Right lobe of liver (tissue), 6 donors: ENCODE data around the gene LYRM9. TPM values are rescaled to one million over a fixed set of nuclear protein-coding genes. Genes with fewer than 3 reads are reported as not detected.

Source experiments
- ATAC-seq, 4 donors: fragments of 200-7000 bp; cut with Tn5 transposase; one replicate each; pipeline ENCODE4 v1.9.1; 2020; ENCODE audit warnings: mild to moderate bottlenecking in 4 of 4, moderate library complexity in 4 of 4
- DNase-seq, 3 donors: peaks; one replicate each; pipeline ENCODE4 v3.0.0-alpha.2; 2020
- H3K27ac ChIP-seq, 3 donors: fragments of 200-600 bp; one replicate each; pipeline ENCODE4 v1.8.0; 2022
- H3K27me3 ChIP-seq, 2 donors: fragments of 200-600 bp; one replicate each; pipeline ENCODE4 v1.8.0; 2022
- H3K36me3 ChIP-seq, 4 donors: fragments of 200-600 bp; sonication (generic) in 1 of 4; one replicate each; pipeline versions ENCODE4 v1.5.1 to v1.8.0; 2017 to 2022; ENCODE audit warnings: control low read depth in 1 of 4
- H3K4me1 ChIP-seq, 4 donors: fragments of 200-600 bp; sonication (generic) in 1 of 4; one replicate each; pipeline versions ENCODE4 v1.5.1 to v1.8.0; 2017 to 2022; ENCODE audit warnings: control low read depth in 1 of 4
- H3K4me3 ChIP-seq, 3 donors: fragments of 200-600 bp; one replicate each; pipeline ENCODE4 v1.8.0; 2022
- H3K9me3 ChIP-seq, 4 donors: fragments of 200-600 bp; sonication (generic) in 1 of 4; one replicate each; pipeline versions ENCODE4 v1.5.1 to v1.8.0; 2017 to 2022; ENCODE audit warnings: control low read depth in 1 of 4
- POLR2A ChIP-seq: fragments of 450-650 bp; IDR thresholded peaks from one replicate; pipeline ENCODE4 v1.6.1; 2017; ENCODE audit warnings: antibody characterized with exemption, mild to moderate bottlenecking
- WGBS: methylation state at CpG from one replicate; pipeline ENCODE4 v1.1.6; 2018; ENCODE audit warnings: low coverage, low lambda C conversion rate; ENCODE audit not compliant: insufficient coverage; ENCODE audit errors: missing lambda C conversion rate; 5-methylcytosine and 5-hydroxymethylcytosine counted together
- intact Hi-C, 2 donors: fragments of 100-400 bp; cut with DNase I; formaldehyde crosslinking; loops; one replicate each; pipeline versions ENCODE4 v1.11.2 to v1.14.1; 2022
- total RNA-seq, 6 experiments: library from RNA; depleted of rRNA in 2 of 6; stranded (reverse); fragments of >200 nt in 2 of 6; fragmentation: NEBNext Ultra II Directional in 3 of 6; extraction: Animal tissue kit (Norgen Biotek cat#: 25700) in 3 of 6; gene quantifications; one replicate each; pipeline versions ENCODE4 v1.1.0 to v1.2.4, GENCODE V29; 2016 to 2023
- TF ChIP-seq, protein P1 (sequence below), 4 donors: fragments of 200-600 bp in 3 of 4; fragments of 450-650 bp in 1 of 4; IDR thresholded peaks; one replicate each; pipeline versions ENCODE4 v1.5.1 to v1.8.0; 2016 to 2022; ENCODE audit warnings: antibody characterized with exemption in 4 of 4, mild to moderate bottlenecking in 2 of 4
- donor health status: DM: no; HTN: yes; CAD: no.
- donor health status: DM: no; HTN: no; CAD: no.
- donor health status: DM: no; HTN: no; CAD: no.
- donor health status: DM: no; HTN: yes; CAD: no.
- donor health status: DM: no; HTN: yes; CAD: no.

LYRM9 gene
- total RNA-seq, 6 experiments from 2014 or later, result 4.1 to 7.2 (median 5.5) TPM

DNA sequence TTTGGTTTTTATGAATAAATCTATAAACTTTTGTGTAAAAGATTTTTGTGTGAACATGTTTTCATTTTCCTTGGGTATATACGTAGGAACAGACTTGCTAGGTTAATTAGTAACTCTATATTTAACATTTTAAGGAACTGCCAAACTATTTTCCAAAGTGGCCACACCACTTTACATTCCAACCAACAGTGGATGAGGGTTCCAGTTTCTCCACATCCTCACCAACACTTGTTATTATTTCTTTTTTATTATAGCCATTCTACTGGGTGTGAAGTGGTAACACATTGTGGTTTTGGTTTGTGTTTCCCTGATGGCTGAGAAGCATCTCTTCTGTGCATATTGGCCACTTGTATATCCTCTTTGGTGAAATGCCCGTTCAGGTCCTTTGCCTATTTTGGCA lies 20.0 kb downstream of the LYRM9 start:
- no peak overlapping the region for H3K27ac ChIP-seq
- no peak for DNase-seq
- no peaks in the 10 kb centered on the region for H3K36me3 ChIP-seq
- 91% methylated on average over 2 of the region's 2 CpGs for WGBS
- H3K4me3 ChIP-seq, result no peak overlapping the region
- H3K9me3 ChIP-seq, result no peaks in the 10 kb centered on the region
- intact Hi-C loops, result loop anchor here in 1 of 2 donors (10.0 kb wide), 1 partner anchor 208 kb away; no protein-coding TSS in a partner anchor
- TF ChIP-seq POLR2A, result no peak
- TF ChIP-seq, protein P1, sequence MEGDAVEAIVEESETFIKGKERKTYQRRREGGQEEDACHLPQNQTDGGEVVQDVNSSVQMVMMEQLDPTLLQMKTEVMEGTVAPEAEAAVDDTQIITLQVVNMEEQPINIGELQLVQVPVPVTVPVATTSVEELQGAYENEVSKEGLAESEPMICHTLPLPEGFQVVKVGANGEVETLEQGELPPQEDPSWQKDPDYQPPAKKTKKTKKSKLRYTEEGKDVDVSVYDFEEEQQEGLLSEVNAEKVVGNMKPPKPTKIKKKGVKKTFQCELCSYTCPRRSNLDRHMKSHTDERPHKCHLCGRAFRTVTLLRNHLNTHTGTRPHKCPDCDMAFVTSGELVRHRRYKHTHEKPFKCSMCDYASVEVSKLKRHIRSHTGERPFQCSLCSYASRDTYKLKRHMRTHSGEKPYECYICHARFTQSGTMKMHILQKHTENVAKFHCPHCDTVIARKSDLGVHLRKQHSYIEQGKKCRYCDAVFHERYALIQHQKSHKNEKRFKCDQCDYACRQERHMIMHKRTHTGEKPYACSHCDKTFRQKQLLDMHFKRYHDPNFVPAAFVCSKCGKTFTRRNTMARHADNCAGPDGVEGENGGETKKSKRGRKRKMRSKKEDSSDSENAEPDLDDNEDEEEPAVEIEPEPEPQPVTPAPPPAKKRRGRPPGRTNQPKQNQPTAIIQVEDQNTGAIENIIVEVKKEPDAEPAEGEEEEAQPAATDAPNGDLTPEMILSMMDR (IDR thresholded peaks at IDR 0.05), result no peak
- no peaks in the 10 kb centered on the region for H3K4me1 ChIP-seq
- H3K27me3 ChIP-seq, result no peaks in the 10 kb centered on the region
- no peak for ATAC-seq

GRCh38 chr17:27872776-27873175 lies 20.4 kb downstream of the LYRM9 start:
- ATAC-seq (no peak), DNase-seq (no peak)
- H3K4me1 ChIP-seq, result no peaks in the 10 kb centered on the region
- TF ChIP-seq, protein P1 (IDR thresholded peaks at IDR 0.05), result no peak
- no peak for TF ChIP-seq POLR2A
- intact Hi-C loops, result loop anchor here in 1 of 2 donors (10.0 kb wide), 1 partner anchor 208 kb away; no protein-coding TSS in a partner anchor
- H3K4me3 ChIP-seq, result no peak overlapping the region
- 91% methylated on average over 3 of the region's 3 CpGs for WGBS
- H3K27me3 ChIP-seq, result no peaks in the 10 kb centered on the region
- H3K27ac ChIP-seq, result no peak overlapping the region
- no peaks in the 10 kb centered on the region for H3K9me3 ChIP-seq
- H3K36me3 ChIP-seq, result no peaks in the 10 kb centered on the region

- H3K27me3 ChIP-seq, result no peaks in the 10 kb centered on the region
- TF ChIP-seq, protein P1 (IDR thresholded peaks at IDR 0.05), result no peak
- no peak for TF ChIP-seq POLR2A
- H3K4me1 ChIP-seq, result no peaks in the 10 kb centered on the region
- H3K27ac ChIP-seq, result no peak overlapping the region
- H3K4me3 ChIP-seq, result no peak overlapping the region
- DNase-seq (no peak), ATAC-seq (no peak)
- no peaks in the 10 kb centered on the region for H3K9me3 ChIP-seq
- WGBS, result 21% methylated on average over 2 of the region's 2 CpGs
- intact Hi-C loops, result loop anchor here in 1 of 2 donors (10.0 kb wide), 1 partner anchor 207 kb away; no protein-coding TSS in a partner anchor
- no peaks in the 10 kb centered on the region for H3K36me3 ChIP-seq
Observed at GRCh38 chr17:27871407-27871806, 21.8 kb downstream of the LYRM9 start.

GRCh38 chr17:27870345-27870744 lies 22.8 kb downstream of the LYRM9 start:
- no peak for ATAC-seq
- WGBS, result 80% methylated on average over 1 of the region's 2 CpGs

More at GRCh38 chr17:27870345-27870744, 22.8 kb downstream of the LYRM9 start:
- no peak for TF ChIP-seq POLR2A
- TF ChIP-seq, protein P1 (IDR thresholded peaks at IDR 0.05), result no peak
- no peaks in the 10 kb centered on the region for H3K36me3 ChIP-seq
- H3K9me3 ChIP-seq, result no peaks in the 10 kb centered on the region
- H3K4me1 ChIP-seq, result no peaks in the 10 kb centered on the region
- H3K4me3 ChIP-seq, result no peak overlapping the region
- no peaks in the 10 kb centered on the region for H3K27me3 ChIP-seq
- H3K27ac ChIP-seq, result no peak overlapping the region
- no peak for DNase-seq
- intact Hi-C loops, result loop anchor here in 1 of 2 donors (10.0 kb wide), 1 partner anchor 206 kb away; no protein-coding TSS in a partner anchor
